ENCODE data around the gene MRPL52.
A peak's percentile ranks its signal among the peaks of the same experiment; 100 is the strongest.

MRPL52 gene

GRCh38 chr14:22870811-22871223 is 41.1 kb downstream of the MRPL52 start:
- no peak for TF ChIP-seq CTCF (IDR thresholded peaks at IDR 0.05; ENCODE audit: extremely low read depth, missing control alignments)

GRCh38 chr14:22871224-22872032 is 41.7 kb downstream of the MRPL52 start, which contains the start of gene LRP10:
LRP10 (plus strand) TSS chr14:22871740; CDS start chr14:22872304, 564 bp downstream.
- TF ChIP-seq CTCF (IDR thresholded peaks at IDR 0.05; ENCODE audit: extremely low read depth, missing control alignments), result peak; percentile 5
- peak; percentile 90 for DNase-seq (ENCODE audit: low spot score)

More at GRCh38 chr14:22870811-22871223, 41.1 kb downstream of the MRPL52 start:
- DNase-seq (ENCODE audit: low spot score), result no peak

GRCh38 chr14:22872033-22872832 is 42.5 kb downstream of the MRPL52 start:
- peak; percentile 85 for DNase-seq (ENCODE audit: low spot score)
- peak; percentile 93 for TF ChIP-seq CTCF (IDR thresholded peaks at IDR 0.05; ENCODE audit: extremely low read depth, missing control alignments)

GRCh38 chr14:22872833-22873520 is 43.3 kb downstream of the MRPL52 start:
- DNase-seq (ENCODE audit: low spot score), result peak; percentile 10
- no peak for TF ChIP-seq CTCF (IDR thresholded peaks at IDR 0.05; ENCODE audit: extremely low read depth, missing control alignments)

- no peak for TF ChIP-seq CTCF (IDR thresholded peaks at IDR 0.05; ENCODE audit: extremely low read depth, missing control alignments)
- DNase-seq (ENCODE audit: low spot score), result peak; percentile 7
These were observed 45.5 kb downstream of the MRPL52 start for GRCh38 chr14:22875003-22875747.

GRCh38 chr14:22875748-22876319 is 46.1 kb downstream of the MRPL52 start:
- no peak for TF ChIP-seq CTCF (IDR thresholded peaks at IDR 0.05; ENCODE audit: extremely low read depth, missing control alignments)
- no peak for DNase-seq (ENCODE audit: low spot score)

All from GM20000 (cell line).